Body of pancreas (tissue), 4 donors: ENCODE data around the gene LITAFD. TPM values are rescaled to one million over a fixed set of nuclear protein-coding genes. Genes with fewer than 3 reads are reported as not detected.

Experiments used
- ATAC-seq: fragments of 150-250 bp; one replicate; pipeline ENCODE4 v1.9.1; 2016
- DNase-seq, 4 donors: peaks; one replicate each; pipeline ENCODE4 v3.0.0-alpha.2; 2019
- H3K27ac ChIP-seq, 4 donors: fragments of 200-600 bp; sonication (generic); 1 replicate in 3 of 4; 2 replicates in 1 of 4; pipeline versions ENCODE4 v1.5.1 to v1.6.1; 2016 to 2019; ENCODE audit warnings: mild to moderate bottlenecking in 1 of 4, mixed read lengths in 1 of 4, moderate library complexity in 1 of 4
- H3K27me3 ChIP-seq, 2 donors: fragments of 200-600 bp; sonication (generic); one replicate each; pipeline ENCODE4 v1.6.0; 2016; ENCODE audit warnings: mild to moderate bottlenecking in 1 of 2
- H3K36me3 ChIP-seq, 2 donors: fragments of 200-600 bp; sonication (generic); replicated peaks in 1 of 2; 2 replicates each; pipeline ENCODE4 v1.5.1; 2016; ENCODE audit warnings: low read depth in 2 of 2; ENCODE audit not compliant: insufficient read depth in 1 of 2
- H3K4me1 ChIP-seq: fragments of 200-600 bp; sonication (generic); one replicate; pipeline ENCODE4 v1.6.0; 2016
- H3K4me3 ChIP-seq, 2 donors: fragments of 200-600 bp; sonication (generic); 1 replicate in 1 of 2; 2 replicates in 1 of 2; pipeline ENCODE4 v1.5.1; 2016 to 2019
- H3K9me3 ChIP-seq, 3 donors: fragments of 200-600 bp; sonication (generic); 1 replicate in 2 of 3; 2 replicates in 1 of 3; pipeline ENCODE4 v1.5.1; 2016
- CTCF ChIP-seq, 7 experiments: fragments of 450-650 bp in 4 of 7; fragments of 200-600 bp in 3 of 7; sonication (generic) in 3 of 7; IDR thresholded peaks; one replicate each; pipeline ENCODE4 v1.5.1; 2016 to 2019; ENCODE audit warnings: antibody characterized with exemption in 7 of 7
- POLR2A ChIP-seq, 3 donors: fragments of 450-650 bp; IDR thresholded peaks; one replicate each; pipeline ENCODE4 v1.6.1; 2016; ENCODE audit warnings: antibody characterized with exemption in 3 of 3, mild to moderate bottlenecking in 2 of 3
- WGBS, 2 donors: methylation state at CpG; one replicate each; pipeline ENCODE4 v1.1.5; 2017; 5-methylcytosine and 5-hydroxymethylcytosine counted together
- intact Hi-C: fragments of 100-400 bp; cut with DNase I; formaldehyde crosslinking; loops from one replicate; pipeline ENCODE4 v1.15.1; 2023
- total RNA-seq, 2 donors: library from RNA; depleted of rRNA; stranded (reverse); fragments of >200 nt; gene quantifications; one replicate each; pipeline ENCODE4 v1.1.0, GENCODE V29; 2016

Gene LITAFD
- total RNA-seq, 2 donors from 2014 or later: not detected

DNA sequence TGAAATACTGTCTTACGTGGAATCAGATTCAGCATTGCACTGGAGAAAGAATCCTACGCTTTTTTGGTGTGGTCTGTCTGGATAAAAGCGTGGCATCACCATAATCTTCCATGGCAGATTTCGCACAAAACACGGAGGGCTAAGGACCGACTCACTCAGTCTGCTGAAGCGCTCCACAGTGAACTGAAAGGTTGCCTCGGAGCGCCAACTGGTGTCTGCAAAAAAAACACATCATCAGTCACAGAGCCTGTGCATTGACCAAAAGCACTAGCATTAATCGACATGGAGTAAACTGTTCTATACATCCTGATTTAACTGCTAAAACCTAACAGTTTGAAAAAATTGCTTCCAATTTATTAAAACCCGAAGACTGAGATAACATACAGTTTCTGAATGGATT is 41.0 kb downstream of the LITAFD start:
- Histone ChIP-seq H3K4me1 (peaks cover 13% of the 10 kb centered on the region), H3K27ac (peak overlapping the region in 1 of 4 donors; percentile 44), H3K27me3 (no peaks in the 10 kb centered on the region), H3K4me3 (no peak overlapping the region), H3K9me3 (no peaks in the 10 kb centered on the region), H3K36me3 (peaks cover 0 to 20% of the 10 kb centered on the region in 2 donors)
- DNase-seq (no peak), ATAC-seq (no peak)
- WGBS, 2 donors: 81 to 88% methylated on average over 11 of the region's 11 CpGs
- intact Hi-C loops: no loop called here
- no peak for TF ChIP-seq CTCF (IDR thresholded peaks at IDR 0.05)
- no peak for TF ChIP-seq POLR2A (IDR thresholded peaks at IDR 0.05)

DNA sequence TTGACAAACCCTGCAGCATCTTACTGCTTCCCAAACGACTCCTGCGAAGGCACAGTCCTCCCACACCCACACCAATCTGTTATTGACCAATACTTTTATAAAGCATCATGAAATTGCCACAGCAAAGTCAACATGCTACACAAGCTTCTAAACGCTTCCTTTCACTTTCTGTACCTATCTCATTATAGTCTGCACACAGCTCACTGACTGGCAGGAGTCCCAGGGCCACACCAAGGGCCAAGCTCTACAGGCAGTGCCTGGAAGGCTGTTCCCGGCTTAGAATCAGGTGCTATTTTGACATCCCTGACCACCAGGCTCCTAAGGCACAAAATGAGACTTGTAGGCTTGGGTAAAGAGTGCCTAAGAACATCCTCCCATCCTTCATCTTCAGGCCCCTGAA is 42.1 kb downstream of the LITAFD start:
- intact Hi-C loops: no loop called here
- DNase-seq (peak; percentile 69 to 87 (median 82)), ATAC-seq (peak; percentile 78)
- peak overlapping the region in 1 of 4 donors; percentile 44 for H3K27ac ChIP-seq
- H3K27me3 ChIP-seq: no peaks in the 10 kb centered on the region
- no peak overlapping the region for H3K4me3 ChIP-seq
- TF ChIP-seq CTCF (IDR thresholded peaks at IDR 0.05) (no peak), POLR2A (IDR thresholded peaks at IDR 0.05) (no peak)
- no peaks in the 10 kb centered on the region for H3K9me3 ChIP-seq
- WGBS, 2 donors: 22 to 28% methylated on average over 4 of the region's 4 CpGs
- peaks cover 13% of the 10 kb centered on the region for H3K4me1 ChIP-seq
- H3K36me3 ChIP-seq: peaks cover 0 to 15% of the 10 kb centered on the region in 2 donors

GRCh38 chr16:8925455-8925854 is 43.3 kb downstream of the LITAFD start:
- no peaks in the 10 kb centered on the region for H3K27me3 ChIP-seq
- H3K4me3 ChIP-seq: no peak overlapping the region
- intact Hi-C loops: no loop called here
- 90 to 94% methylated on average over 7 of the region's 7 CpGs for WGBS, 2 donors
- H3K36me3 ChIP-seq: peaks cover 0 to 7% of the 10 kb centered on the region in 2 donors
- no peaks in the 10 kb centered on the region for H3K9me3 ChIP-seq
- TF ChIP-seq CTCF (IDR thresholded peaks at IDR 0.05) (no peak), POLR2A (IDR thresholded peaks at IDR 0.05) (no peak)
- H3K27ac ChIP-seq: no peak overlapping the region
- no peak for DNase-seq
- peaks cover 13% of the 10 kb centered on the region for H3K4me1 ChIP-seq
- no peak for ATAC-seq

DNA sequence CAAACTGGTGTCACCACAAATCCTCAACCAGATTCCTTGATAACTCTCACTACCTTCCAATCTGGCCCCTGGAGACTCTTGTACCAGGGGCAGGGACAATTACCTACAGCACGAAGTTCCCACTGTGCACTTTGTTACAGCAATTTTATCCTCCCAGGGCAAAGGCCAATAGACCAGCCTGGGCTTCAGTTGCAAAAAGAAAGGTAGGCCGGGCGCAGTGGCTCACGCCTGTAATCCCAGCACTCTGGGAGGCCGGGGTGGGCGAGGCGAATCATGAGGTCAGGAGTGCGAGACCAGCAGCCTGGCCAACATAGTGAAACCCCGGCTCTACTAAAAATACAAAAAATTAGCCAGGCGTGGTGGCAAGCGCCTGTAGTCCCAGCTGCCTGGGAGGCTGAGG is 44.7 kb downstream of the LITAFD start:
- ATAC-seq (no peak), DNase-seq (no peak)
- no peak for TF ChIP-seq POLR2A (IDR thresholded peaks at IDR 0.05)
- TF ChIP-seq CTCF (IDR thresholded peaks at IDR 0.05): no peak
- H3K4me1 ChIP-seq: peaks cover 15% of the 10 kb centered on the region
- no peaks in the 10 kb centered on the region for H3K9me3 ChIP-seq
- H3K36me3 ChIP-seq: peaks cover 0 to under 1% of the 10 kb centered on the region in 2 donors
- no peaks in the 10 kb centered on the region for H3K27me3 ChIP-seq
- no peak overlapping the region for H3K4me3 ChIP-seq
- H3K27ac ChIP-seq: no peak overlapping the region
- intact Hi-C loops: no loop called here
- WGBS, 2 donors: 96 to 98% methylated on average over 10 to 11 of the region's 11 CpGs

GRCh38 chr16:8928467-8928957 is 46.4 kb downstream of the LITAFD start:
- no peak for ATAC-seq
- TF ChIP-seq CTCF (IDR thresholded peaks at IDR 0.05) (no peak), POLR2A (IDR thresholded peaks at IDR 0.05) (no peak)
- H3K27me3 ChIP-seq: no peaks in the 10 kb centered on the region
- 78 to 79% methylated on average over 9 to 10 of the region's 10 CpGs for WGBS, 2 donors
- peak in 2 of 4 donors; percentile 12 to 14 for DNase-seq
- intact Hi-C loops: no loop called here
- H3K4me1 ChIP-seq: peaks cover 19% of the 10 kb centered on the region
- H3K36me3 ChIP-seq: no peaks in the 10 kb centered on the region
- no peaks in the 10 kb centered on the region for H3K9me3 ChIP-seq
- no peak overlapping the region for H3K27ac ChIP-seq
- H3K4me3 ChIP-seq: no peak overlapping the region
